K562 (cell line): ENCODE data around the gene HCFC1R1. TPM values are rescaled to one million over a fixed set of nuclear protein-coding genes. Genes with fewer than 3 reads are reported as not detected.

ENCODE experiments used
- ATAC-seq: fragments of 200-7000 bp; cut with Tn5 transposase; 3 replicates; pipeline ENCODE4 v1.9.1; 2020; ENCODE audit warnings: moderate library complexity
- Bru-seq: library from RNA; stranded (reverse); fragments of 400-500 nt; gene quantifications from one replicate; lab custom pipeline; 2021; lab: Mats Ljungman, UMichigan
- BruChase-seq, 2 experiments: library from RNA; stranded (reverse); fragments of 400-500 nt; gene quantifications; one replicate each; lab custom pipeline; 2021; lab: Mats Ljungman, UMichigan
- BruUV-seq: library from RNA; stranded (reverse); fragments of 400-500 nt; replicated peaks from 2 replicates; lab custom pipeline; 2021; lab: Mats Ljungman, UMichigan
- CTCF ChIA-PET: fragments of 300-600 bp; formaldehyde crosslinking; extraction: SDS; loops from one replicate; lab custom pipeline; 2021; ENCODE audit warnings: low intra/inter-chr PET ratio; lab: Yijun Ruan, JAX
- POLR2A ChIA-PET: fragments of 300-600, 350-650 bp; sonication (Branson Sonifier 250); formaldehyde crosslinking; extraction: SDS; loops from one replicate; lab custom pipeline; 2021; ENCODE audit warnings: antibody characterized with exemption, inconsistent platforms; lab: Yijun Ruan, JAX
- DNase-seq, 4 experiments: peaks; one replicate each; pipeline versions ENCODE4 v3.0.0 to v3.0.0-alpha.2; 2011 to 2018; ENCODE audit warnings: low spot score in 3 of 4, mixed read lengths in 3 of 4; ENCODE audit errors: extremely low read depth in 1 of 4
- FAIRE-seq: peaks from 2 replicates; lab custom pipeline; 2011; peaks lifted over from hg19 to GRCh38; lab: Jason Lieb, UNC
- H2AFZ ChIP-seq: 2 replicates; pipeline ENCODE4 v1.6.0; 2011; ENCODE audit warnings: low read depth, low read length, control low read depth, inconsistent platforms
- H3K27ac ChIP-seq: fragments of 200-600 bp; 3 replicates; pipeline ENCODE4 v1.8.0; 2011; ENCODE audit warnings: low read depth, mild to moderate bottlenecking, control low read depth, inconsistent platforms, low read length, moderate library complexity, mixed read lengths; ENCODE audit errors: extremely low read depth
- H3K27me3 ChIP-seq, 2 experiments: fragments of 300-600 bp in 1 of 2; 2 replicates in 1 of 2; 3 replicates in 1 of 2; pipeline versions ENCODE4 v1.6.0 to v1.8.0; 2011; ENCODE audit warnings: inconsistent platforms in 2 of 2, low read length in 2 of 2, mild to moderate bottlenecking in 1 of 2, mixed read lengths in 1 of 2, moderate library complexity in 1 of 2; ENCODE audit not compliant: control insufficient read depth in 2 of 2, insufficient read depth in 2 of 2
- H3K36me3 ChIP-seq: fragments of 300-600 bp; 3 replicates; pipeline ENCODE4 v1.8.0; 2011; ENCODE audit warnings: mild to moderate bottlenecking, low read length, inconsistent platforms; ENCODE audit not compliant: control insufficient read depth, insufficient read depth
- H3K4me1 ChIP-seq, 2 experiments: fragments of 200-600 bp in 1 of 2; replicated peaks in 1 of 2; 2 replicates in 1 of 2; 3 replicates in 1 of 2; pipeline versions ENCODE4 v1.5.1 to v1.8.0; 2011; ENCODE audit warnings: inconsistent platforms in 2 of 2, low read length in 2 of 2, mild to moderate bottlenecking in 1 of 2, mixed read lengths in 1 of 2, moderate library complexity in 1 of 2; ENCODE audit not compliant: control insufficient read depth in 2 of 2, insufficient read depth in 2 of 2
- H3K4me2 ChIP-seq: 2 replicates; pipeline ENCODE4 v1.6.1; 2011; ENCODE audit warnings: low read length, control low read depth, inconsistent platforms, mixed read lengths; ENCODE audit not compliant: insufficient read depth
- H3K4me3 ChIP-seq: fragments of 200-600 bp; sonication (generic), shearing (Covaris generic); 2 replicates; pipeline ENCODE4 v1.5.1; 2016; ENCODE audit warnings: control low read depth, inconsistent platforms
- H3K79me2 ChIP-seq: fragments of 200-600 bp; 3 replicates; pipeline ENCODE4 v1.8.0; 2011; ENCODE audit warnings: low read length, inconsistent platforms; ENCODE audit not compliant: control insufficient read depth, insufficient read depth
- H3K9ac ChIP-seq, 2 experiments: 2 replicates each; pipeline versions ENCODE4 v1.6.0 to v1.6.1; 2011; ENCODE audit warnings: low read depth in 2 of 2, low read length in 2 of 2, control low read depth in 1 of 2, inconsistent platforms in 1 of 2, mild to moderate bottlenecking in 1 of 2, mixed read lengths in 1 of 2; ENCODE audit not compliant: insufficient read depth in 1 of 2
- H3K9me1 ChIP-seq: one replicate; pipeline ENCODE4 v1.6.0; 2011; ENCODE audit warnings: inconsistent platforms, mild to moderate bottlenecking, low read length, moderate library complexity; ENCODE audit not compliant: control insufficient read depth, insufficient read depth
- H3K9me3 ChIP-seq: replicated peaks from 2 replicates; pipeline ENCODE4 v1.5.1; 2011; ENCODE audit warnings: low read depth, low read length, inconsistent platforms; ENCODE audit not compliant: control insufficient read depth, insufficient read depth
- H4K20me1 ChIP-seq: replicated peaks from 2 replicates; pipeline ENCODE4 v1.6.1; 2011; ENCODE audit warnings: low read length, inconsistent platforms, mixed read lengths; ENCODE audit not compliant: control insufficient read depth, insufficient read depth
- ELF1 ChIP-seq: fragments of 200-800 bp; sonication (Bioruptor generic); IDR thresholded peaks from 2 replicates; pipeline ENCODE4 v1.6.1; 2016; ENCODE audit warnings: missing genetic modification characterization, missing compliant biosample characterization
- EZH2 ChIP-seq: IDR thresholded peaks from 2 replicates; pipeline ENCODE4 v1.6.1; 2012; ENCODE audit warnings: low read depth, mild to moderate bottlenecking, inconsistent platforms, low read length, borderline replicate concordance
- NCOA4 ChIP-seq: fragments of 450-650 bp; IDR thresholded peaks from 2 replicates; pipeline ENCODE4 v1.6.1; 2018; ENCODE audit warnings: mild to moderate bottlenecking; ENCODE audit not compliant: partially characterized antibody
- SPI1 ChIP-seq: IDR thresholded peaks from 2 replicates; pipeline ENCODE4 v1.6.1; 2011; ENCODE audit warnings: low read depth, low read length, control low read depth, borderline replicate concordance
- ZKSCAN1 ChIP-seq: fragments of 150-350 bp; IDR thresholded peaks from 2 replicates; pipeline ENCODE4 v1.6.1; 2016; ENCODE audit warnings: low read depth, low read length
- WGBS: fragments of 100-300 bp; shearing (Covaris generic); methylation state at CpG from one replicate; pipeline ENCODE4 v1.1.6; 2016; ENCODE audit warnings: low coverage, mixed read lengths; ENCODE audit not compliant: insufficient coverage; ENCODE audit errors: missing lambda C conversion rate; 5-methylcytosine and 5-hydroxymethylcytosine counted together
- in situ Hi-C: fragments of 300-500 bp; cut with MboI; formaldehyde crosslinking; loops from 4 replicates; pipeline ENCODE4 v1.15.0; 2018; ENCODE audit warnings: inconsistent platforms, mixed read lengths
- intact Hi-C: fragments of 100-400 bp; cut with micrococcal nuclease; formaldehyde crosslinking; loops from 2 replicates; pipeline ENCODE4 v1.14.2; 2022
- long read RNA-seq, 3 experiments: library from polyadenylated mRNA in 2 of 3; library from RNA in 1 of 3; unstranded in 2 of 3; stranded (forward) in 1 of 3; transcript quantifications; one replicate each; pipeline ENCODE4 v2.0.0, GENCODE V29; 2019 to 2022
- polyA minus RNA-seq, 3 experiments: library from RNA; depleted of rRNA, polyadenylated mRNA; stranded (reverse); fragments of >200 nt; gene quantifications; 2 replicates each; pipeline ENCODE4 v1.2.3, GENCODE V29; 2011
- polyA plus RNA-seq, 8 experiments: library from polyadenylated mRNA; depleted of rRNA in 4 of 8; stranded (reverse) in 5 of 8; unstranded in 3 of 8; fragments of >200 nt; fragmentation: Nextera tagmentation in 2 of 8; fragmentation: Illumina TruSeq in 1 of 8; extraction: Ambion mirVana in 2 of 8; extraction: Trizol in 1 of 8; gene quantifications; 2 replicates each; pipeline versions ENCODE4 v1.2.1 to v1.2.3, GENCODE V29; 2011 to 2014; ENCODE audit warnings: inconsistent platforms in 1 of 8, missing spikeins in 1 of 8
- total RNA-seq, 7 experiments: library from RNA; depleted of rRNA in 6 of 7; stranded (reverse); fragments of >200 nt in 6 of 7; fragmentation: Illumina TruSeq in 2 of 7; extraction: Trizol in 2 of 7; gene quantifications; 2 replicates each; pipeline versions ENCODE4 v1.2.1 to v1.2.3, GENCODE V29; 2011 to 2021; ENCODE audit warnings: low replicate concordance in 1 of 7

HCFC1R1 gene, protein sequence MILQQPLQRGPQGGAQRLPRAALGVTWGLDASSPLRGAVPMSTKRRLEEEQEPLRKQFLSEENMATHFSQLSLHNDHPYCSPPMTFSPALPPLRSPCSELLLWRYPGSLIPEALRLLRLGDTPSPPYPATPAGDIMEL
- total RNA-seq (2011; cell fraction: chromatin; rRNA removed; ENCODE audit: low replicate concordance) = 4.0 and 6.9 TPM in 2 replicates
- total RNA-seq (2011; cell fraction: nucleolus; rRNA removed) = 7.2 and 7.8 TPM in 2 replicates
- 2.9 and 7.3 TPM in 2 replicates for total RNA-seq (2011; cell fraction: nucleoplasm; rRNA removed)
- 19.3 and 32.1 TPM in 2 replicates for total RNA-seq (2014; rRNA removed)
- 3.9 and 5.1 TPM in 2 replicates for total RNA-seq (2014; rRNA removed; fragmentation: Illumina TruSeq; extraction: Trizol)
- total RNA-seq (2015; rRNA removed; fragmentation: Illumina TruSeq; extraction: Trizol) = 9.4 and 11.2 TPM in 2 replicates
- 27.8 and 29.0 TPM in 2 replicates for total RNA-seq (2021)
- 5.2 and 8.1 TPM in 2 replicates for polyA plus RNA-seq (2011; rRNA removed)
- polyA plus RNA-seq (2011; cell fraction: cytosol; rRNA removed) = 14.9 and 33.5 TPM in 2 replicates
- 15.9 and 23.6 TPM in 2 replicates for polyA plus RNA-seq (2011; cell fraction: nucleus; rRNA removed)
- 33.0 and 38.8 TPM in 2 replicates for polyA plus RNA-seq (2012)
- 15.6 and 31.2 TPM in 2 replicates for polyA plus RNA-seq (2014; fragmentation: Illumina TruSeq; extraction: Trizol)
- 1 to 10 TPM; 2.2 to 4.1 TPM for polyA plus RNA-seq (2014; fragmentation: Nextera tagmentation; extraction: Ambion mirVana)
- 19.2 and 24.0 TPM in 2 replicates for polyA plus RNA-seq (2014; rRNA removed)
- 1.4 and 2.3 TPM in 2 replicates for polyA minus RNA-seq (2011; rRNA and poly(A)+ RNA removed)
- polyA minus RNA-seq (2011; cell fraction: cytosol; rRNA and poly(A)+ RNA removed) = 8.2 and 13.5 TPM in 2 replicates
- polyA minus RNA-seq (2011; cell fraction: nucleus; rRNA and poly(A)+ RNA removed) = 2.3 and 4.6 TPM in 2 replicates
- Bru-seq, nascent RNA = percentile 57 among the genes with signal in this experiment
- percentile 61 among the genes with signal in this experiment for BruChase-seq, experiment 1, labeled RNA remaining after a 2-hour chase
- percentile 62 among the genes with signal in this experiment for BruChase-seq, experiment 2, labeled RNA remaining after a 6-hour chase
- long read RNA-seq, experiment 1, transcript HCFC1R1-201 (4 exons, 965 nt) = major isoform, 13 of 44 reads
- long read RNA-seq, experiment 1, transcript HCFC1R1-202 (3 exons, 765 nt) = minor isoform, 7 of 44 reads
- long read RNA-seq, experiment 1, transcript HCFC1R1-206 (3 exons, 618 nt) = minor isoform, 5 of 44 reads
- long read RNA-seq, experiment 1, transcript HCFC1R1-208 (2 exons, 1,365 nt) = minor isoform, 7 of 44 reads
- long read RNA-seq, experiment 1, partial matches to known transcripts = 3 of 44 reads
- long read RNA-seq, experiment 1, other reads (novel, unspliced or antisense) = 7 of 44 reads
- long read RNA-seq, experiment 2, transcript HCFC1R1-201 (4 exons, 965 nt) = major isoform, 30 of 61 reads
- long read RNA-seq, experiment 2, transcript HCFC1R1-206 (3 exons, 618 nt) = minor isoform, 16 of 61 reads
- long read RNA-seq, experiment 2, partial matches to known transcripts = 4 of 61 reads
- long read RNA-seq, experiment 2, other reads (novel, unspliced or antisense) = 5 of 61 reads
- long read RNA-seq, experiment 3, transcript HCFC1R1-206 (3 exons, 618 nt) = minor isoform, 5 of 22 reads
- long read RNA-seq, experiment 3, transcript HCFC1R1-201 (4 exons, 965 nt) = major isoform, 8 of 22 reads
- long read RNA-seq, experiment 3, partial matches to known transcripts = 2 of 22 reads
- long read RNA-seq, experiment 3, other reads (novel, unspliced or antisense) = 2 of 22 reads

DNA sequence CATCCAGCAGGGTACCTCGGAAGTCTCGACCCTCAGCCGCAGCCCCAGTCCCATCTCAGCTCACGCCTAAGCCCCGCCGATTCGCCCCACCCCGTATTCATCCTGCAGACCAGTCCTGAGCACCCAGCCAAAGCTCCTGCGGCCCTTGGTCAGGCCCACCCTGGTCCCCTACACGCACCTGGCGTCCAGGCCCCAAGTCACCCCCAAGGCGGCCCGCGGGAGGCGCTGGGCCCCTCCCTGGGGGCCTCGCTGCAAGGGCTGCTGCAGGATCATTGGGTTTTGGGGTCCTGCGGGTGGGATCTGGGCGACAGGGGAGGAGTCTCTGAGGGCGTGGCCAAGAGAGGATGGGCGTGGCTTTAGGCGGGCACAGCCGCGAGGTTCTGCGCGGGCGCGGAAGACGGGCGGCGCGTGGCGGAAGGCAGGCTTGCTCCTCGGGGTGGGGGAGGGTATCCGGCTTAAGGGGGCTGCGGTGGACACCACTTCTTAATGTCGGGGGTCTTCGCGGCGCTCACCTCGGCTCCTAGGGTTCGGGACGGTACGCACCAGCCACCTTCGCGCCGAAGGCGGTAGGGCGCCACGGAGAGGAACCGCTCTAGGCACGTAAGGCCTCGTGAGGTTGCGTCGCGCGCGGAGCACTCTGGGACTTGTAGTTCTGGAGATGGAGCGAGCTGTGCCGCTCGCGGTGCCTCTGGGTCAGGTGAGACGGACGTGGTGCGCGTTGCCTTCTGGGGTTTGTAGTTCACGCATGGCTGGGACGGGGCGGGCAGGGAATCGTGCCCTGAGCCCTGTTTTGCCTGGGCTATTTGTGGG lies at the start of gene HCFC1R1, which contains the start of gene THOC6:
HCFC1R1 (minus strand) TSS at position 274 of the 810 bp plus-strand sequence; CDS start at position 273, 1 bp downstream.
THOC6 (plus strand) TSS at position 367 of the 810 bp plus-strand sequence; CDS start at position 659, 292 bp downstream.
- DNase-seq (peak; percentile 66 to 100 (median 78)), ATAC-seq (peak; percentile 73), FAIRE-seq (peak; percentile 99)
- Histone ChIP-seq H2AFZ (peak within 1 kb of the TSS; percentile 90), H3K9me3 (no peaks in the 10 kb centered on the region), H3K9ac (peak within 1 kb of the TSS; percentile 88 to 95), H3K27ac (peak within 1 kb of the TSS; percentile 90), H3K36me3 (peaks cover 39% of the 10 kb centered on the region; the same call in 2 of the 3 replicates), H3K27me3 (peaks cover 0 to under 1% of the 10 kb centered on the region in 2 experiments; a peak in 2 of 5 replicates), H3K4me1 (peaks cover 25 to 87% of the 10 kb centered on the region in 2 experiments), H3K4me3 (peak within 1 kb of the TSS; percentile 82), H4K20me1 (peaks cover 28% of the 10 kb centered on the region), H3K4me2 (peak within 1 kb of the TSS; percentile 83), H3K79me2 (peaks cover 42% of the 10 kb centered on the region), H3K9me1 (peaks cover 2% of the 10 kb centered on the region)
- TSS peak; percentile 81 for BruUV-seq
- intact Hi-C loops (loop anchor here (1.0 to 10.0 kb wide), 2 partner anchors 19 to 59 kb away; partner anchors contain the start of genes KREMEN2 and PAQR4), in situ Hi-C loops (no loop called here)
- ChIA-PET POLR2A (interaction anchor here (0.5 to 2.7 kb wide), 15 partner anchors 7 to 635 kb away, joined by 3 to 15 read pairs (median 5); partner anchors contain the start of gene ZNF263), CTCF (no interaction called here)
- under 1% methylated on average over 64 of the region's 69 CpGs for WGBS
- peak; percentile 35; the same call in 1 of the 2 replicates for TF ChIP-seq ZKSCAN1
- no peak for TF ChIP-seq NCOA4
- peak; percentile 64; the same call in 1 of the 2 replicates for TF ChIP-seq SPI1
- TF ChIP-seq EZH2 = no peak
- peak; percentile 82 for TF ChIP-seq ELF1 (tag)
